CD4-positive, alpha-beta T cell treated with Interleukin-15 for 4 hours (primary cell): Measurements from ENCODE around the gene PLEKHO2.

Experiments
- DNase-seq: peaks from one replicate; pipeline ENCODE4 v3.0.0-alpha.2; 2020; ENCODE audit warnings: low spot score

Gene PLEKHO2

DNA sequence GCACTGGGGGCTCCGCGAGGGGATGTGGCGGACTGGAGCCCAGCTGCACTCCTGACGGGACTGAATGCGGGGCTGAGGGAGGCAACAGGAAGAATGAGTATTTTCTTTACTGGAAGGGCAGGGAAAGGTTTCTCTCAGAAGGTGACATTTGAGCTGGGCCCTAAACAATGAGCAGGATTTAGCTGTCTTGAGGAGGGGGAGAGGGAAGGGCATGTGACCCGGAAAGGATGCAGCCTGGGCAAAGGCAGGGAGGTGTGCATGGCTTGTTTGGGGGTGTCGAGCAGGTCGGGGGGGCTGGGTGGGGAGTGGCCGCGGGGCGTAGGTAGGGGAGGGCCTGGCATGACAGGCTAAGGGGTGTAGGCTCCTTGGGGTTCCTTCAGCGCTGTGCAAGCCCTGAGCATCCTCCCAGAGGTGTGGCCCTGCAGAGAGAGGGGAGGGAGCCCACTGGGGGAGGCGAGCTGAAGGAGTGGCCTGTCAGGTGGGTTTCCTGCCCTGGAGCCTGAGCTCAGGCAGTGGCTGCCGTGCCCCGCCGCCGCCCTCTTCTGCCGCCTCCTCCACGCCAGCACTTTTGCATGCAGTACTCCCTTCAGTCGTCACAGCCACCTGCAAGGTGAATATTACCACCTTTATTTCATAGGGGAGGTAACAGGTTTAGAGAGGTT lies 52.8 kb downstream of the PLEKHO2 start:
- peak; percentile 91 for DNase-seq

DNA sequence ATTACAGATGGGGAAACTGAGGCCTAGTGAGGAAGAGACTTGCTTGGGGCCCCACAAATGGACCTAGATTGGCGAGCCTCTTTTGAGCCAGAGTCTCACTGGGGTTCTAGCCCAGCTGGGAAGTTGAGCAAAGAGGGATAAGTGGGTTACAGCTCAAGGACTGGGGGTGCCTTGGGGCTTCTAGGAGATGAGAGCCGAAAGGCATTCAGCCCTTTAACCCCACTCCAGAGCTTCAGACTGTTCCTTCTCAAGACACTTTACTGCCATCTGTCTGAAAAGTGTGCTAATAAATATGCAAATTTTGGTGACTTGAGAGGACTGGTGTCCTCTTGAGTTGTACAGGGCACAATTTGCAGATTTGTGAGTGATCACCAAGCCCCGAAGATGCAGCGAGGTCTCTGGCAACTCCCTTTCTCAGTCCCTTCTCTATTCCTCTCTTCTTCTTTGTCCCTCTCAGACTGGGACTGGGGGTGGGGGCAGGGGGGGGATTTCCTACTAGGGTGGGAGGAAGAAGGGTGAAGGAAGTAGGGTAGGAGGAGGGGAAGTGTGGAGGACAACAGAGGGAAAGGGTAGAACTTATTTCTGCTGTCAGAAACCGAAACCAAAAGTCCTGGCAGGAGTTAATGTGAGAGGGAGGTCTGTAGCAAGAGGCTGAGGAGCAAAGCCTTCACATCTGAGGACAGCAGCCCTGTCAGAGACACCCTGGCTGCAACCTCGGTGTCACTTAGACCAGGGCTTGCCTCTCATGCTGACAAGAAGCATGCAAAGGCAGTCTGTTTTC lies 53.8 kb downstream of the PLEKHO2 start:
- peak; percentile 64 for DNase-seq

DNA sequence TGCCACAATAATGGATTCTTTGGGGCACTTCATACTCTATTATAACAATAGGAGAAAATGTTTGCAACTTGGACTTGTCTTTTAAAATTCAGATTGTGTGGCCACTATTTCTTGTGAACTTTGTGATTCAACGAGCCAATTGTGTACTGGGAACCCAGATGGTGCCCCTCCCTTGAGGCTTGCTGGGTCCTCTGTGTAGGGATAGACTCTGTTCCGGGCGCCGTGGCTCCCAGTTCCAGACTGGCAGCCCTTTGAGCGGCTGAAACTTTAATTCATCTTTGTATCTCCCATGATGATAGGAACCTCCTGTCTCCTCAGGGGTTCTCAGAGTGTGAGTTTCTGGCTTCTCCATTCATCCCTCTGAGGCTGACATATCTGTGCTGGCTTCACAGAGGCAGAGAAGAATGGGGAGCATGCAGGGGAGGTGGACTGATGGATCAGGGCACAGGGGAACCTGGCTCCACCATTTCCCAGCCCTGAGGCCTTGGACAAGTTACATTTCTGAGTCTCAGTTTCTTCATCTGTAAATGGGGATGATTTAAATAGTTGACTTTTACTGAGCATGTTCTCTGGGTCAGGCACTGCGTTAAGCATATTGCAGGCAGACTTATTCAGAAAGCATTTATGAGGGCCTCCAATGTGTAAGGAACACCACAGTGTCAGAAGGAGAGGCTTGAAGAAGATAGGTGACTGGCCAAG lies 54.8 kb downstream of the PLEKHO2 start:
- DNase-seq: no peak

DNA sequence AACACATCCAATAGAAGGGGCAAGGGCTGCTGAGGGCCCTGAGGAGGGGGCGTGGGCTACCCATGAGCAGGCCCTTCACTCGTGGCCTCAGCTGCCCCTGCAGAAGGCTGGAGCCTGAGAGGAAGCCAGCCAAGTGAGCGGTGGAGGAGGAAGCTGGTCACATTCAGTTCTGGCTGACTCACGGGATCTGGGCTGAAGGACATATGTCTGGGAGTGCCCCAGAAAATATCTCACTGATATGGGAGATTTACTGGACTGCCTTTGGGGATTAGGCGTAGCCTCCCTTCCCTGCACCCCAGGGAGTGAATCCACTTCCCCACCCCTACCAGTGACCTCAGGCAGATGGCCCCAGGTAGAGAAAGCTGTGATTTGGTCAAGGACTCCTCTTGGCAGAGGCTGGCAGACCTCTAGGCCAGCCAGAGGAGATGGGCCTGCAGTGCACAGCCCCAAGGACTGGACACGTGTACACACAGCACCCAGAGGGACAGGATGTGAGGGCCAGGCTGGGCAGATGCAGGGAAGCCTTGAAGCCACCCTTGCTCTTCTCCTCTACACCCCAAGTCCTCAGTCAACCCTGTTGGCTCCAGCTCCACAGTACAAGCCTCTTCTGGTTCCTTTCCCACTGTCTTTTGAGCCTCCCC lies 55.8 kb downstream of the PLEKHO2 start:
- no peak for DNase-seq

DNA sequence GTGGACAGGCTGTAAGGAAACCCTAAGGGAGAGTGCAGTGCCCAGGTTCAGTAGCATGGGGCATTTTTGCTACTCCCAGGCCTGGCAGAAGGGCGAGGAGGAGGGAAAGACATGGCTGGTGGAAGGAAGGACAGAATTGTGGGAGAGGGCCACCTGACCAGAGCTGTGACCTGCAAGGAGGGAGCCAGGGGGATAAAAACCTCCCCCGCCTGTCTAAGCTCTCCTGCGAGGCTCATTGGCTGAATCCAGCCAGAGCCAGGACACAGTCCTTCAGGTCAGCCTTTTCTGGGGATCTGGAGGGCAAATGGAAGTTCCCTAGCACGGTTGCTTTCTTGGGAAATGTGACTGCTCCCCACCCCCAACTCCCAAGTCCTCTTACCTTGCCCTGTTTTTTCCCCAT lies 56.7 kb downstream of the PLEKHO2 start:
- no peak for DNase-seq

DNA sequence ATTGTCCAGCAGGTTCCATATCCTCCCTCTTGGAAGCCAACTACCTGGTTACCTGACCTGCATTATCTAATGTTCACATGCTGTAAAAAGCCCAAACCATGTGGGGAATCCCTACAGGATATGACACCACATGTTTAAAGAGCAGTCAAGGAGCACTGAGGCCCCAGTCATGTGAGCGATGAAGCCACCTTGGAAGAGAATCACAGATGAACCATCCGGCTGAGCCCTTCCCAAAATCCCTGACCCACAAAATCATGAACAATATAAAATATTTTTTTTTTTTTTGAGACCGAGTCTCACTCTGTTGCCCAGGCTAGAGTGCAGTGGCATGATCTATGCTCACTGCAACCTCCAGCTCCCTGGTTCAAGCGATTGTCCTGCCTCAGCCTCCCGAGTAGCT lies 59.4 kb downstream of the PLEKHO2 start:
- DNase-seq: no peak

DNA sequence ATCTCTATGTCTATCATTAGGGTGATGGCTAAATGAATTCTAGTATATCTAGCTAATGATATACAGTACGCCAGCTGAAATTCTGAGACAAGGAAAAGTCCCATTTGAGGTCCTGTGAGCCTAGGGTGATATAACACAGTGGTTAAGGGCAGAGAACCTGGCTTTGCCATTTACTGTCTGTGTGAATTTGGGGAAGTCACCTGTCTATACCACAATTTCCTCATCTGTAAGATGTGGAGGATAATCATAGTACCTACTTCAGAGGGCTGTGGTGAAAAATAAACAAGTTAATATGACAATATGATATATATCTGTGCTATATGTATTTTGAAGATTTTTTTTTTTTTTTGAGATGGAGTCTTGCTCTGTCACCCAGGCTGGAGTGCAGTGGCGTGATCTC lies 60.2 kb downstream of the PLEKHO2 start:
- peak; percentile 67 for DNase-seq

DNA sequence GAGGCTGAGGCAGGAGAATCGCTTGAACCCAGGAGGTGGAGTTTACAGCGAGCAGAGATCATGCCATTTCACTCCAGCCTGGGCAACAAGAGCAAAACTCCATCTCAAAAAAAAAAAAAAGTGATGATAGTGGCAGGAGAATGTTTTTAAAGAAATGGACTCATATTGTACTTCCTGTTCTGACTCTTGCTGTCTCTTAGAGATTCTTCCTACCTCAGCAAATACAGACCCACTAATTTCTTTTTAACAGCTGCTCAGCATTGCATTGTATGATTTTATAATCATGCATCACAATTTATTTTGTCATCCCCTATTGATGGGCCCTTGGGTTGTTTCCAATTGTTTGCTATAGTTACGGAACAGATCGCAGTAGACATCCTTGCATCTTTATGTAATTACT lies 61.1 kb downstream of the PLEKHO2 start:
- DNase-seq: no peak

DNA sequence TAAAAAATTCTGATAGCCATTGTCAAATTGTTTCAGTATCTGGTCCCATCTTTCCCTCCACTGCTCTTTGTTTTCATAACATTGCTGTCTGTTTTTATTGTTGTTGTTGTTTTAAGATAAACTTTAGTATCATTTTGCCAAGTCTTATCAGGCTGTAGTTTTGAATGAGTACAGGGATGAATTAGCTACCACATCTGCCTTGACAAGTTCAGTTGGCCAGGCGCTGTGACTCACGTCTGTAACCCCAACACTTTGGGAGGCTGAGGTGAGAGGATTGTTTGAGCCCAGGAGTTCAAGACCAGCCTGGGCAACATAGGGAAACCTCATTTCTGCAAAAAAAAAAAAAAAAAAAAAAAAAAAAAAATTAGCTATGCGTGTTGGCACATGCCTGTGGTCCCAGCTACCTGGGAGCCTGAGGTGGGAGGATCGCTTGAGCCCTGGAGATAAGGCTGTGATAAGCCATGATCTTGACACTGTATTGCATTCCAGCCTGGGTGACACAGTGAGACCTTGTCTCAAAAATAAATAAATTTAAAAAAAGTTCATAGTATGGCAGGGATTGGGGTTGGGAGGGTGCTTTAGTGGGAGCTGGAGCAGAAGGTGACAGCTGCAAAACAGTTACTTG lies 61.7 kb downstream of the PLEKHO2 start:
- no peak for DNase-seq

DNA sequence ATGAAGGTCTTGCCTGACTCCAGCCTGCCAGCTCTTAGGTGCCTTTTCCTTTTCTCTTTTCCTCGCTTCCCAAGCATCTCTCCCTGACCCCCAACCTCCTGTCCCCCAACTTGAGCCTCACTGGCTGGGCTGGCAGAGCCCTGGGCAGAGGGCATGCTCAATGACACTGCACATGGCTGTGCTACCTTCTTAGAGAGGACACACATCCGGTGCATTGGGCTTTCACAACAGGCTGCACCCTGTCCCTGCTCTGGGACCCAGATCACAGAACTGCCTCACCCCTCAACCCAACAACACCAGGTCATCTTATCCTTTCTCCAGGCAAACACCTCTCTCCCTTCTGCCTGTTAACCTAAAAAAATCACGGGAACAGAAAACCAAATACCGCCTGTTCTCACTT lies 62.5 kb downstream of the PLEKHO2 start:
- DNase-seq: no peak

DNA sequence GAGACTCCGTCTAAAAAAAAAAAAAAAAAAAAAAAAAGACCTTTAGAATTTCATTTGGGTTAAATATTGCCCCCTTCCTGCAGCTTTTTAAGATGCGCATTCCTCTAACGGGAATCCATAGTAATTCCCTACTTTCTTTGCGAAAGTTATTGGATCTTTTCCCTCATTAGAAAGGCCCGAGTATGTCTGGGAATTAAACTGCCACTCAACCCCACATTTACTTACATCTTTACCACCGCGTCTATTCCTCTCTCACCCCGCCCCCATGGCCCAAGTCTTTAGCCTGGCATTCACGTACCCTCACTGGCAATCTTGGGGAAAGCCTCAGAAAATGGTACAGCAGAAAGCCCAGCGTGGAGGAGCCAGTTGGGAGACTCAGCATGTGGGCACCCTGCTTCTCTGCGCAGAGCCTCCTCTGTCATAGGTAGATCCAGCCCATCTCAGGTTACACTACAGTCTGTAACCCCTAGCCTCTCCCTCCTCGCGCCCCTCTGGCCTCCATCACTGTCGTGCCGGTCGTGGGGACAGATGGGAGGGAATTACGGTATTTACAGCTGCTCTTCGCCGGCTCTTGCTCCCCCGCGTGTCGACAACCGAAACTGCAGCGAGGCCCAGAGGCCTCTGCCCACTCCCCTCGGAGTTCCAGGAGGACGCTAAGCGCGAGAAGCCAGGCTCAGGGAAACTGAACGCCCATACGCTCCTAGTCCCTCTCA lies 63.6 kb downstream of the PLEKHO2 start:
- DNase-seq: peak; percentile 77

DNA sequence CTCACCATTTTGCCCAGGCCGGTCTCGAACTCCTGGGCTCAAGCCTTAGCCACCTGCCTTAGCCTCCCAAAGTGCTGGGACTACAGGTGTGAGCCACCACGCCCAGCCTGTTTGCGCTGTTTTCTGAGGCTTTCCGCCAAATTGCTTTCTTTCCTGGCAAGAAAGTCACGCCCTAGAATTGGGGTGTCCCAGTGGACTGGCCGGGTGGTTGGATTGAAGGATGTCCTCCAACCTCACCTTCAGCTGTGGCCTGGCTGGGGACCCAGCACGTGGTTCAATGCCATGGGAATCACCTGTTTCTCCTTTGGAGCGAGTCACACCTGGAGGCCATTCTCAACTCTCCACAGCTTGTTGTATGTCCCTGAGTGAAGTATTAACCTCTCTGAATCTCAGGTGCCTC lies 64.2 kb downstream of the PLEKHO2 start:
- no peak for DNase-seq

DNA sequence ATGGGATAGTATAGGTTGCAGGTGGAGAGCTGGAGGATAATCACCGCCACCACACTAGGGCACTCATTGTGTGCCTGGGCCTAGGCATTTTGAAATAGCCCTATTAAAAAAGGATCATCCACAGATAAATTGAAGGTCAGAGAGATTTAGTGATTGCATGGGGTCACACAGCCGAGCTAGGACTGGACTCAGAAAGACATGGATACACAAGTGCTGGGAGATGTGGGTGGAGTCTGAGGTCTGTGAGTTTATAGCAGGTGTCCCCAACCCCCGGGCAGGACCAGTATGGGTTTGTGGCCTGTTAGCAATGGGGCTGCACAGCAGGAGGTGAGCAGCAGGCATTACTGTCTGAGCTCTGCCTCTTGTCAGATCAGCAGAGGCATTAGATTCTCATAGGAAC lies 64.7 kb downstream of the PLEKHO2 start:
- no peak for DNase-seq

DNA sequence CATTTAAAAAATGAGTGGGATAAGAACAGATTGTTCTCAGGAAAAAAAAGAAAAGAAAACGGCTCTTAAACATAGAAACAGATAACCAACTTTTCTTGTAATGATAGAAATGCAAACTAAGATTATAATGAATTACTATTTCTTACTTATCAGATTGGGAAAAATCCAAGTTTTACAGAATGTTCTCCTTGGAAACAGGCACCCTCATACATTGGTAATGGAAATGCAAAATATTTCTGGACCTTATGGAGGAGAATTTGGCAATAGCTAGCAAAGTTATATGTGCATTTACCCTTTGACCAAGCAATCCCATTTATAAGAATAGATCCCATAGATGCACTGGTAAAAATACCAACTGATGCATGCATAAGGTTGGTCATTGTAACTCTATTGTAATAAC lies 66.3 kb downstream of the PLEKHO2 start:
- no peak for DNase-seq

DNA sequence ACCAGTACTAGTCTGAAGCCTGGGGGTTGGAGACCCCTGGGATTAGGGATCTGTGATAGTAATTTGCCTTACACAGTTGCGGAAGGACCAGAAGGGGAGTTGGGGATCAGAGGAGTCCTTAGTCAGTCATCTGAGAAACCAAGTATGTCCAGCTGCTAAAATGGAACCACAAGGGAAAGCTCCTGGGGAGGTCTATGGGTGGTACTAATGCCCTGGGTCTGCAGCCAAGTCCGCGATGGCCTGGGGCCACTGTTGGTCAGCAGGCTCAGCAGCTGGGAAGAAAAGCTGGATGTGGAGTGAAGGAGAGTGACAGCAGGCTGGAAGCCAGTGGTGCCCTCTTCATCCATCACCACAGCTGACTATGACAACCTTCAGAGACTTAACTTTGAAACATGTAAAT lies 67.8 kb downstream of the PLEKHO2 start:
- DNase-seq: no peak

DNA sequence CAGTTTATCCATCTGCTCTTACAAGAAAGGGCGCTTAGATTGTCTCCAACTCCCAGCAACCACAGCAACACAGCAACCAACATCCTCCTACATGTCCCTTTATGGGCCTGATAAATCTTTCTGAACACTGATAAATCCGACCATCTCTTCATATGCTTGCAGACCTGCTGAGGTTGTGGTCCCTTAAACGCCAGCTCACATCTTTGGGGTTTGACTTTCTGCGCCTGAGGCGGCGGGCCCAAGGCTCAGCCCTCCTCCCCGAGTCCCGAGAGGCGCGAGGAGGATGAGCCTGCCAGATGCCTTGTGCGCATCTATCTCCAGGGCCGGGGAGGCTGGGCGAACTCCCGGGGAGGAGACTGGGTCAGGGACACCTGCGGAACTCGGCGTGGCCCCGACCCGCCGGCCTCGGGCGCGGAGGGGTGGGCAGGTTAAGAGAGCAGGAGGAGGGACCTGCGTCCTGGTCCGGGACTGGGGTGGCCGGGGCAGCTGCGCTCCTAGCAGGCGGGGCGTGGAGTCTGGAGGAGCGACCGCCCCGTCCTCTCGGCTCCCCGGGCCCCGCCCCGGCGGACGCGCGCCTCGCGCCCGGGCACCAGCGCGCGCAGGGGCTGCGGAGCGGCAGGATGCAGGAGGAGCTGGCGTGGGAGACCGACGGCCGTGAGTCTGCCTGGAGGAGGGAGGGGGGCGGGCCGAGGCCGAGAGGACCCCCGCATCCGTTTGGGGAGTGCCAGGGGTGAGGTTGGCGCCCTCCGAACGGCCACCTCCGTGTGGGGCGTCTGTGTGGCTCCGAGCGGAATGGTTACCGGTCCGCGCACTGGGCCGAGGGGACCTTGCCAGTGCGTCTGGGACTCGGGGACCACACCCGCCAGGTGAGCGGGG lies 69.8 kb downstream of the PLEKHO2 start, which contains the start of gene ANKDD1A:
TSS of gene ANKDD1A (plus strand) at position 592 of the 876 bp plus-strand sequence. CDS start at position 621, 29 bp downstream.
- peak; percentile 20 for DNase-seq

DNA sequence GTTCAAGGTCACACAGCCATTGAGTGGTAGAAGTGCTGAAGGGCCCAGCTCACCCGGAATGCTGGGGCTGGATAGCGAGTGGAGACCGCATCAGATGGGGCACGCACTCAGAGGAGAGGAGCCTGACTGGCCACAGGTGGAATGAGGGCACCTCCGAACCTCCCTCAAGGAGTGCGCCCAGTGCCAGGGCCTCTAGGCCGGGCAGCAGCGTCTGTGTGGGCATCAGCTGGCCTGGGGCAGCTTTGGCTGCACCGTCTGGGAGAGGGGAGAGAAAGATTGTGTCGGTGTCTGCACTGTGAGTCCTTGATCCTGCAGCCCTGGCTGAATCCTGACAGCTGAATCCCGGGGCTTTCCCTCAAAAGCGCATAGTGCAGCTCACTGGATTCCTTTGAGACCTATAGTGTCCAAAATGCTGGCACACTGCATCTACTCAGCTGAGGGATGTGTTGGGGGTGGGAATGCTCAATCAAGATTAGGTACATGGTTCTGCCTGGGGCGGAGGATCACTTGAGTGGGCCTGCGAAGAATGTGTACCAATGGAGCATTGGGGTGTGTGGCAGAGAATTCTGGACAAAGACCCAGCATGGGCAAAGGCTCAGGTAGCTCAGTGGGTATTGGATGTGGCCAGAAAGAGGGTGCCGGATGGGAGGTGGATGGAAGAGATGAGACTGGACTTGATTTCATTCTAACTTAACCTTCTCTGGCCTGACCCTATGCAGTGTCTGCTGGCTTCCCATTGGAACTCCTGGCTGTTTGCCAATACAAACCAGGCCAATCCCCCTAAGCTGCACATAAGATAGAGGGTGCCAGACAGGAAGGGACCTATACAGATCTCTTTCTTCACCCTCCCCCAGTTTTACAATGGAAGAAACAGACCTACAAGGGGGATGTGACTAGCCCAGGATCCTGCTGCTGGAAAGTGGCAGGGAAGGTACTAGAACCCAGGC lies 70.9 kb downstream of the PLEKHO2 start:
- DNase-seq: no peak

DNA sequence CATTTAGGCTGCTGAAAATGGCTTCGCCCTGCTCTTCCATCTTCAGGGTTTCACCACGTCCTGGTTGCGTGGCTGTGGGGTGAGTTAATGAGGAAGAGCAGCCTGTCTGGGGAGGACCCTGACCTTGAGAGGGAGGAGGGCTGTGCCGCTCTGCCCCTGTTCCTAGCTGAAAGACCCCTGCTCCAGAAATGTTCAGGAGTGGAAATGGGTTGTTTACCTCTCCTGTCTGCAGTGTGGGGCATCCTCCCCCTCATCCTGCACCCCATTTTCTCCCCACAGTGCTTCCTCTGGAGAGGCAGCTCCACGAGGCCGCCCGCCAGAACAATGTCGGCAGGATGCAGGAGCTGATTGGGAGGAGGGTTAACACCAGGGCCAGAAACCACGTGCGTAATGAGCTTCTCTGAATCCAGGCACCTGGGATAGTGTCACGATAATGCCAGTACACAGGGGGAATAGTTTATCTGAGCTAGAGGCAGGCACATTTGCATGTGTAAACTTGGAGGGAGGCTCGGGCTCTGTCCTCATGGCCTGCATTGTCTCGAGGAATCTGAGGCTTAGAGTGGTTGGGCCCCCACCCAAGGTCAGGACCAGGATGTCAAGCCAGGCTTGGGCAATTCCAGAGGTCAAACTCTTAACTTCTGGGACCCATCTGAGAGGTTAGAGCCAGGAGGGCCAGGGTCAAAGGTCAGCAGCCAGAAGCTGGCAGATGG lies 74.0 kb downstream of the PLEKHO2 start:
- DNase-seq: no peak

DNA sequence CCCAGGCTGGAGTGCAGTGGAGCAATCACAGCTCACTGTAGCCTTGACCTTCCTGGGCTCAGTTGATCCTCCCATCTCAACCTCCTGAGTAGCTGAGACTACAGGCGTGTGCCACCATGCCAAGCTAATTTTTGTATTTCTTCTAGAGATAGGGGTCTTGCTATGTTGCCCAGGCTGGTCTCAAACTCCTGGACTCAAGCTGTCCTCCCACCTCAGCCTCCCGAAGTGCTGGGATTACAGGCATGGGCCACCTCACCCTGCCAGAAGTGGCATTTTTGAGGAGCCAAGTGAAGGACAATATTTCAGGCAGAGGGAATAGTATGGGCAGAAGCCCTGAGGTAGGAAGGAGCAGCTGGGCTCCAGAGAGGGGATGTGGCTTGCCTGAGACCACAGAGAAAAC lies 74.7 kb downstream of the PLEKHO2 start:
- DNase-seq: no peak
